ENCODE measurements around the gene RAB44. TPM values are rescaled to one million over a fixed set of nuclear protein-coding genes. Genes with fewer than 3 reads are reported as not detected.

RAB44 gene
- polyA plus RNA-seq, 1 of the 3 experiments (the other 2 are of a cell fraction): 0.12 TPM

GRCh38 chr6:36716476-36717093 is 19.0 kb downstream of the RAB44 start (continued):
- TF ChIP-seq ZBTB33 (IDR thresholded peaks at IDR 0.05; ENCODE audit: borderline replicate concordance, low read depth) (no peak), PBX3 (IDR thresholded peaks at IDR 0.05) (no peak), RAD21 (IDR thresholded peaks at IDR 0.05; ENCODE audit: low read length) (no peak)

- no peak overlapping the region for H3K9ac ChIP-seq
- H3K4me1 ChIP-seq (ENCODE audit: control insufficient read depth in 1 of 2, insufficient read depth in 2 of 2, low read depth in 1 of 2, low read length in 1 of 2): peaks cover 0 to 13% of the 10 kb centered on the region in 2 experiments; a peak in 1 of 4 replicates
- no peaks in the 10 kb centered on the region for H3K36me3 ChIP-seq (replicated peaks in 1 of 2; ENCODE audit: control insufficient read depth in 1 of 2, insufficient read depth in 2 of 2, low read length in 1 of 2)
- TF ChIP-seq USF1 (IDR thresholded peaks at IDR 0.05; ENCODE audit: borderline replicate concordance, low read depth) (no peak), ELF1 (IDR thresholded peaks at IDR 0.05) (no peak), SIN3A (IDR thresholded peaks at IDR 0.05; ENCODE audit: borderline replicate concordance, low read depth, low read length) (no peak), REST (IDR thresholded peaks at IDR 0.05; ENCODE audit: low read depth, low read length) (no peak), ZBTB33 (IDR thresholded peaks at IDR 0.05; ENCODE audit: borderline replicate concordance, low read depth) (no peak), CHD2 (IDR thresholded peaks at IDR 0.05; ENCODE audit: low read length, partially characterized antibody) (no peak), MAX (IDR thresholded peaks at IDR 0.05; ENCODE audit: low read depth) (no peak), RFX5 (IDR thresholded peaks at IDR 0.05; ENCODE audit: low read length) (no peak)
- H3K27ac ChIP-seq (ENCODE audit: low read depth in 2 of 2, low read length in 1 of 2): no peak overlapping the region
- no peaks in the 10 kb centered on the region for H3K27me3 ChIP-seq (ENCODE audit: insufficient read depth)
- no peak overlapping the region for H3K4me2 ChIP-seq
- no peaks in the 10 kb centered on the region for H3K9me2 ChIP-seq
- no peak overlapping the region for H2AFZ ChIP-seq (ENCODE audit: low read depth)
- H3K4me3 ChIP-seq (ENCODE audit: low read depth in 2 of 2, low read length in 1 of 2): no peak overlapping the region
- POLR2A ChIA-PET: no interaction called here
- H3K9me3 ChIP-seq: no peaks in the 10 kb centered on the region
- CTCF ChIA-PET: interaction anchor here (1.1 to 4.5 kb wide), 2 partner anchors 14 to 42 kb away, joined by 3 to 15 read pairs; no protein-coding TSS in a partner anchor
- H4K20me1 ChIP-seq (ENCODE audit: insufficient read depth): no peaks in the 10 kb centered on the region
- no peaks in the 10 kb centered on the region for H3F3A ChIP-seq (replicated peaks; ENCODE audit: insufficient read depth)
- WGBS (ENCODE audit: low lambda C conversion rate): 61% methylated on average over 10 of the region's 13 CpGs
- DNase-seq: no peak
- H3K79me2 ChIP-seq (ENCODE audit: insufficient read depth): no peaks in the 10 kb centered on the region
Observed at GRCh38 chr6:36717231-36717825, 19.7 kb downstream of the RAB44 start.

Data from SK-N-SH (cell line).